ENCODE measurements around the gene SERPINE2. TPM values are rescaled to one million over a fixed set of nuclear protein-coding genes. Genes with fewer than 3 reads are reported as not detected.

The SERPINE2 gene
- total RNA-seq, 2 experiments from 2014 or later, result 40.4 to 42.4 TPM

GRCh38 chr2:223945755-223946154 lies 93.3 kb downstream of the SERPINE2 start:
- POLR2A ChIA-PET, result interaction anchor here (1.8 to 7.0 kb wide), 2 partner anchors 9 to 16 kb away, joined by 6 to 84 read pairs; partner anchors contain the start of gene MRPL44
- Mint-ChIP-seq H3K27ac (peak overlapping the region; percentile 93), H3K4me3 (peak overlapping the region; percentile 92), H3K4me1 (ENCODE audit: low read depth) (peaks cover 53% of the 10 kb centered on the region), H3K9me3 (peaks cover 5% of the 10 kb centered on the region), H3K36me3 (ENCODE audit: low read depth) (peaks cover 14% of the 10 kb centered on the region), H3K27me3 (no peaks in the 10 kb centered on the region)
- no peak for ATAC-seq
- no peak for DNase-seq
- intact Hi-C loops (cut with micrococcal nuclease), result no loop called here
- no peak for TF ChIP-seq CTCF (IDR thresholded peaks at IDR 0.05)
- CTCF ChIA-PET, result interaction anchor here (0.7 to 1.5 kb wide), 3 partner anchors 9 to 24 kb away, joined by 3 to 6 read pairs (median 4); partner anchors contain the start of gene MRPL44

- ChIA-PET POLR2A (interaction anchor here (1.4 to 7.0 kb wide), 3 partner anchors 10 to 80 kb away, joined by 4 to 84 read pairs (median 6); partner anchors contain the start of gene MRPL44), CTCF (interaction anchor here (0.7 to 1.5 kb wide), 2 partner anchors 13 to 25 kb away, joined by 3 to 6 read pairs; partner anchors contain the start of gene MRPL44)
- TF ChIP-seq CTCF (IDR thresholded peaks at IDR 0.05), result no peak
Measured at GRCh38 chr2:223944703-223945531, 94.2 kb downstream of the SERPINE2 start, which contains the start of gene WDFY1. Gene WDFY1, minus strand, starts transcription at chr2:223945335. Its CDS starts 51 bp downstream, at chr2:223945284.

DNA sequence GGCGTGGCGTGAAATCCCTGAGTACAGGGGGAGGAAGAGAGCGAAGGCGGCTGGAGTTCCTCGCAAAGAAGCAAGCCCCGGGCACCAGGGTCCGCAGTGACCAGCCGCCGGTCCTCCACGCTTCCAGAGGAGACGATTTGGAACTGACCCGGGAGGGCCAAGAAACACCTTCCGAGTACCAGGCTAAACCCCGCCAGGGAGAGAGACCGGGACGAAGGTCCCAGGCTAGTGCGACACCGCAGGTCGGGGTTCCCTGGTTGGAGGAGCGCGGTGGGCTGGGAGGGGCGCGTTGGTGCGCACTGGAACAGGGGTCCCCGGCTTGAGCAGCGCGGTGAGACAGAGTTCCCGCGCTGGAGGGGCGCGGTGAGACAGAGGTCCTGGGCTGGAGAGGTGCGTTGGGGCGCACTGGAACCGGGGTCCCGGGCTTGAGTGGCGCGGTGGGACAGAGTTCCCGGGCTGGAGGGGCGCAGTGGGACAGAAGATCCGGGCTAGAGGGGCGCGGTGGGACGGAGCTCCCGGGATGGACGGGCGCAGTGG lies 94.9 kb downstream of the SERPINE2 start:
- ChIA-PET CTCF (no interaction called here), POLR2A (interaction anchor here (1.4 to 7.0 kb wide), 3 partner anchors 11 to 81 kb away, joined by 4 to 84 read pairs (median 6); partner anchors contain the start of gene MRPL44)
- Mint-ChIP-seq H3K9me3 (peaks cover 12% of the 10 kb centered on the region), H3K4me1 (ENCODE audit: low read depth) (peaks cover 49% of the 10 kb centered on the region), H3K36me3 (ENCODE audit: low read depth) (peaks cover 22% of the 10 kb centered on the region), H3K4me3 (peak overlapping the region; percentile 92), H3K27me3 (no peaks in the 10 kb centered on the region), H3K27ac (peak overlapping the region; percentile 91)
- ATAC-seq (no peak), DNase-seq (peak; percentile 51)
- TF ChIP-seq CTCF (IDR thresholded peaks at IDR 0.05), result no peak
- intact Hi-C loops (cut with micrococcal nuclease), result loop anchor here (5.0 kb wide), 1 partner anchor 983 kb away; no protein-coding TSS in a partner anchor

More at GRCh38 chr2:223944703-223945531, 94.2 kb downstream of the SERPINE2 start, which contains the start of gene WDFY1:
- intact Hi-C loops (cut with micrococcal nuclease), result loop anchor here (5.0 kb wide), 1 partner anchor 982 kb away; no protein-coding TSS in a partner anchor
- Mint-ChIP-seq H3K9me3 (peaks cover 5% of the 10 kb centered on the region), H3K27ac (peak within 1 kb of the TSS; percentile 93), H3K4me1 (ENCODE audit: low read depth) (peaks cover 48% of the 10 kb centered on the region), H3K4me3 (peak within 1 kb of the TSS; percentile 92), H3K36me3 (ENCODE audit: low read depth) (peaks cover 15% of the 10 kb centered on the region), H3K27me3 (no peaks in the 10 kb centered on the region)
- ATAC-seq (peak; percentile 66), DNase-seq (peak; percentile 88)

- ATAC-seq, result no peak
- H3K27ac Mint-ChIP-seq, result no peak overlapping the region
- intact Hi-C loops (cut with micrococcal nuclease), result loop anchor here (5.0 kb wide), 1 partner anchor 984 kb away; no protein-coding TSS in a partner anchor
- peaks cover 50% of the 10 kb centered on the region for H3K4me1 Mint-ChIP-seq (ENCODE audit: low read depth)
- peak overlapping the region; percentile 92 for H3K4me3 Mint-ChIP-seq
- no peak for DNase-seq
- no peak for TF ChIP-seq CTCF (IDR thresholded peaks at IDR 0.05)
- CTCF ChIA-PET, result interaction anchor here (1.0 kb wide), 1 partner anchor 12 kb away, joined by 4 read pairs; no protein-coding TSS in a partner anchor
- no peaks in the 10 kb centered on the region for H3K27me3 Mint-ChIP-seq
- H3K36me3 Mint-ChIP-seq (ENCODE audit: low read depth), result peaks cover 27% of the 10 kb centered on the region
- POLR2A ChIA-PET, result interaction anchor here (7.0 kb wide), 1 partner anchor 12 kb away, joined by 84 read pairs; the partner anchor contains the start of gene MRPL44
- H3K9me3 Mint-ChIP-seq, result peaks cover 17% of the 10 kb centered on the region
Measured at GRCh38 chr2:223943561-223944008, 95.5 kb downstream of the SERPINE2 start.

All from activated CD8-positive, alpha-beta T cell treated with anti-CD3 and anti-CD28 coated beads for 36 hours (primary cell).